MM.1S (cell line): ENCODE measurements around the gene ZGPAT.

ENCODE experiments used
- EZH2 ChIP-seq: fragments of 300-600 bp; sonication (generic); optimal IDR thresholded peaks from 2 replicates; pipeline ENCODE3; 2017; ENCODE audit warnings: low read depth, mild to moderate bottlenecking, antibody characterized with exemption, low read length, mixed read lengths
- EZH2phosphoT487 ChIP-seq: fragments of 300-600 bp; sonication (generic); IDR thresholded peaks from 2 replicates; pipeline ENCODE4 v1.6.1; 2018; ENCODE audit warnings: antibody characterized with exemption, low read length
- TF ChIP-seq, protein P1 (sequence below): fragments of 300-600 bp; sonication (generic); IDR thresholded peaks from 2 replicates; pipeline ENCODE4 v1.5.1; 2016; ENCODE audit warnings: antibody characterized with exemption, low read length, mixed read lengths

GRCh38 chr20:63748070-63748933, 40.5 kb downstream of the ZGPAT start:
- TF ChIP-seq, protein P1, sequence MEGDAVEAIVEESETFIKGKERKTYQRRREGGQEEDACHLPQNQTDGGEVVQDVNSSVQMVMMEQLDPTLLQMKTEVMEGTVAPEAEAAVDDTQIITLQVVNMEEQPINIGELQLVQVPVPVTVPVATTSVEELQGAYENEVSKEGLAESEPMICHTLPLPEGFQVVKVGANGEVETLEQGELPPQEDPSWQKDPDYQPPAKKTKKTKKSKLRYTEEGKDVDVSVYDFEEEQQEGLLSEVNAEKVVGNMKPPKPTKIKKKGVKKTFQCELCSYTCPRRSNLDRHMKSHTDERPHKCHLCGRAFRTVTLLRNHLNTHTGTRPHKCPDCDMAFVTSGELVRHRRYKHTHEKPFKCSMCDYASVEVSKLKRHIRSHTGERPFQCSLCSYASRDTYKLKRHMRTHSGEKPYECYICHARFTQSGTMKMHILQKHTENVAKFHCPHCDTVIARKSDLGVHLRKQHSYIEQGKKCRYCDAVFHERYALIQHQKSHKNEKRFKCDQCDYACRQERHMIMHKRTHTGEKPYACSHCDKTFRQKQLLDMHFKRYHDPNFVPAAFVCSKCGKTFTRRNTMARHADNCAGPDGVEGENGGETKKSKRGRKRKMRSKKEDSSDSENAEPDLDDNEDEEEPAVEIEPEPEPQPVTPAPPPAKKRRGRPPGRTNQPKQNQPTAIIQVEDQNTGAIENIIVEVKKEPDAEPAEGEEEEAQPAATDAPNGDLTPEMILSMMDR: no peak
- no peak for TF ChIP-seq EZH2
- no peak for TF ChIP-seq EZH2phosphoT487
